IMR-90 (cell line): ENCODE data around the gene KRT73.

Experiments
- TF ChIP-seq, protein P1 (sequence below): fragments of 150-350 bp; IDR thresholded peaks from 2 replicates; pipeline ENCODE4 v1.6.1; 2017; ENCODE audit warnings: mild to moderate bottlenecking, antibody characterized with exemption, low read length, low read depth
- TF ChIP-seq, protein P2 (sequence below): conservative IDR thresholded peaks from 2 replicates; pipeline ENCODE4 v1.5.1; 2012; ENCODE audit warnings: mild to moderate bottlenecking, low read depth, low read length, improper control_type of control experiment

DNA sequence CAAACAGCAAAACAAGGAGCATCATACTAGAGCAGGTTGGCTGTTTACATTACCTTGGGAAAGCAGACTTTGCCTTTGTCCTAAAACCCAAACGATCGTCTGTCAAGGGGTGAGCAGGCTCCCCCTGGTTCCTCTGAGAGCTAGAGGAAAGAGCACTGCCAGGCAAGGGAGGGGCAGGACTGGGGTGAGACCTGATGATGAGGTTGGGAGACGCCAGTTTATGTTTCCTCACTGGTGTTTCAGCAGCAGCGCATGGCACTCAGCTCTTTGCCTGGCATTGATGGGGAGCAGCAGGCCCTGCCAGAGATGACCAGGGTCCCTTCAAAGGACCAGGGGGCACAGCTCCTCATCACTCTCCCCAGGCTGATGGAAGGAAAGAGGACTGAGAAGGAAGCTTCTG is 41.6 kb upstream of the KRT73 start:
- TF ChIP-seq, protein P1, sequence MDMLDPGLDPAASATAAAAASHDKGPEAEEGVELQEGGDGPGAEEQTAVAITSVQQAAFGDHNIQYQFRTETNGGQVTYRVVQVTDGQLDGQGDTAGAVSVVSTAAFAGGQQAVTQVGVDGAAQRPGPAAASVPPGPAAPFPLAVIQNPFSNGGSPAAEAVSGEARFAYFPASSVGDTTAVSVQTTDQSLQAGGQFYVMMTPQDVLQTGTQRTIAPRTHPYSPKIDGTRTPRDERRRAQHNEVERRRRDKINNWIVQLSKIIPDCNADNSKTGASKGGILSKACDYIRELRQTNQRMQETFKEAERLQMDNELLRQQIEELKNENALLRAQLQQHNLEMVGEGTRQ = no peak
- TF ChIP-seq, protein P2, sequence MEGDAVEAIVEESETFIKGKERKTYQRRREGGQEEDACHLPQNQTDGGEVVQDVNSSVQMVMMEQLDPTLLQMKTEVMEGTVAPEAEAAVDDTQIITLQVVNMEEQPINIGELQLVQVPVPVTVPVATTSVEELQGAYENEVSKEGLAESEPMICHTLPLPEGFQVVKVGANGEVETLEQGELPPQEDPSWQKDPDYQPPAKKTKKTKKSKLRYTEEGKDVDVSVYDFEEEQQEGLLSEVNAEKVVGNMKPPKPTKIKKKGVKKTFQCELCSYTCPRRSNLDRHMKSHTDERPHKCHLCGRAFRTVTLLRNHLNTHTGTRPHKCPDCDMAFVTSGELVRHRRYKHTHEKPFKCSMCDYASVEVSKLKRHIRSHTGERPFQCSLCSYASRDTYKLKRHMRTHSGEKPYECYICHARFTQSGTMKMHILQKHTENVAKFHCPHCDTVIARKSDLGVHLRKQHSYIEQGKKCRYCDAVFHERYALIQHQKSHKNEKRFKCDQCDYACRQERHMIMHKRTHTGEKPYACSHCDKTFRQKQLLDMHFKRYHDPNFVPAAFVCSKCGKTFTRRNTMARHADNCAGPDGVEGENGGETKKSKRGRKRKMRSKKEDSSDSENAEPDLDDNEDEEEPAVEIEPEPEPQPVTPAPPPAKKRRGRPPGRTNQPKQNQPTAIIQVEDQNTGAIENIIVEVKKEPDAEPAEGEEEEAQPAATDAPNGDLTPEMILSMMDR = no peak
